Smooth muscle cell (in vitro differentiated cells): ENCODE measurements around the gene FGGY. TPM values are rescaled to one million over a fixed set of nuclear protein-coding genes. Genes with fewer than 3 reads are reported as not detected.

Experiments used
- DNase-seq: peaks from one replicate; lab custom pipeline; 2025; ENCODE audit not compliant: unreplicated experiment; lab: John Stamatoyannopoulos, UW
- H2AFZ ChIP-seq: fragments of 200-600 bp; sonication (generic); 2 replicates; pipeline ENCODE4 v1.6.0; 2016; ENCODE audit warnings: antibody characterized with exemption, low read depth, mild to moderate bottlenecking
- H3F3A ChIP-seq: fragments of 200-600 bp; sonication (generic); 2 replicates; pipeline ENCODE4 v1.6.0; 2017; ENCODE audit warnings: antibody characterized with exemption, low read depth
- H3K27ac ChIP-seq: fragments of 200-600 bp; sonication (generic); 2 replicates; pipeline ENCODE4 v1.5.1; 2016; ENCODE audit warnings: low read depth, mild to moderate bottlenecking
- H3K27me3 ChIP-seq: fragments of 200-600 bp; sonication (generic); 2 replicates; pipeline ENCODE4 v1.6.1; 2016; ENCODE audit warnings: low read depth, mild to moderate bottlenecking
- H3K36me3 ChIP-seq: fragments of 200-600 bp; sonication (generic); 2 replicates; pipeline ENCODE4 v1.5.1; 2016; ENCODE audit warnings: low read depth
- H3K4me1 ChIP-seq: fragments of 200-600 bp; sonication (generic); 2 replicates; pipeline ENCODE4 v1.5.1; 2016; ENCODE audit warnings: low read depth
- H3K4me2 ChIP-seq: fragments of 200-600 bp; sonication (generic); 2 replicates; pipeline ENCODE4 v1.6.0; 2016; ENCODE audit warnings: mild to moderate bottlenecking
- H3K4me3 ChIP-seq: fragments of 200-600 bp; sonication (generic); 2 replicates; pipeline ENCODE4 v1.5.1; 2016; ENCODE audit warnings: mild to moderate bottlenecking
- H3K79me2 ChIP-seq: fragments of 200-600 bp; sonication (generic); 2 replicates; pipeline ENCODE4 v1.6.0; 2016; ENCODE audit warnings: low read depth, mild to moderate bottlenecking
- H3K9ac ChIP-seq: fragments of 200-600 bp; sonication (generic); 2 replicates; pipeline ENCODE4 v1.6.0; 2016; ENCODE audit warnings: low read depth
- H3K9me3 ChIP-seq: fragments of 200-600 bp; sonication (generic); replicated peaks from 2 replicates; pipeline ENCODE4 v1.5.1; 2016; ENCODE audit warnings: low read depth
- H4K20me1 ChIP-seq: fragments of 200-600 bp; sonication (generic); 2 replicates; pipeline ENCODE4 v1.6.0; 2016; ENCODE audit warnings: low read depth
- WGBS: methylation state at CpG from one replicate; pipeline ENCODE4 v1.1.7; 2016; ENCODE audit warnings: low lambda C conversion rate; 5-methylcytosine and 5-hydroxymethylcytosine counted together
- polyA plus RNA-seq: library from polyadenylated mRNA; unstranded; fragments of >200 nt; fragmentation: Nextera tagmentation; extraction: Ambion mirVana; gene quantifications from 2 replicates; pipeline ENCODE4 v1.2.1, GENCODE V29; 2016
- total RNA-seq: library from RNA; depleted of rRNA; stranded (reverse); fragments of >200 nt; gene quantifications from 2 replicates; pipeline ENCODE4 v1.2.3, GENCODE V29; 2014
- TF ChIP-seq, protein P1 (sequence below): fragments of 200-600 bp; sonication (generic); IDR thresholded peaks from 2 replicates; pipeline ENCODE4 v1.5.1; 2017; ENCODE audit warnings: borderline replicate concordance, mild to moderate bottlenecking, antibody characterized with exemption; ENCODE audit not compliant: insufficient read depth, poor library complexity, severe bottlenecking

The FGGY gene
- total and polyA plus RNA-seq, 2 experiments from 2014 or later: 5.1 to 9.2 TPM

DNA sequence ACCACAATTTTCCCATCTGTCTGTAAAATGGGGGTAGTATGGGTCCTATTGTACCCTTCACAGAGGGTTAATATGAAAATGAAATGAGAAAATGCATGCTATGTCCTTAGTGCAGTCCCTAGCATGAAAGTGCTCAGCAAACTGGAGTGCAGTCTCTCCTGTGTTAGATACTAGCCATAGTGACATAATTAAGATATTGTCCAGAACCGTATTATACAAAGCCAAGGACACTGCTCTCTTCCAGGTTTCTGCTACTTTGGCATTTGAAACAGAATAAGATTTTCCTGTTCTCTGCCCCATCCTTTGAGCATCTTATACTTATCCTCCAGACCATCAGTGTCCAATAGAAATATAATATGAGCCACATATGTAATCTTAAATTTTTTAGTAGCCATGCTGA lies 213.4 kb downstream of the FGGY start:
- WGBS: 84% methylated on average over 1 of the region's 1 CpG
- no peaks in the 10 kb centered on the region for H3K36me3 ChIP-seq
- H3F3A ChIP-seq: peaks cover 26% of the 10 kb centered on the region
- no peaks in the 10 kb centered on the region for H3K9me3 ChIP-seq
- H3K9ac ChIP-seq: no peak overlapping the region
- no peaks in the 10 kb centered on the region for H3K79me2 ChIP-seq
- TF ChIP-seq, protein P1, sequence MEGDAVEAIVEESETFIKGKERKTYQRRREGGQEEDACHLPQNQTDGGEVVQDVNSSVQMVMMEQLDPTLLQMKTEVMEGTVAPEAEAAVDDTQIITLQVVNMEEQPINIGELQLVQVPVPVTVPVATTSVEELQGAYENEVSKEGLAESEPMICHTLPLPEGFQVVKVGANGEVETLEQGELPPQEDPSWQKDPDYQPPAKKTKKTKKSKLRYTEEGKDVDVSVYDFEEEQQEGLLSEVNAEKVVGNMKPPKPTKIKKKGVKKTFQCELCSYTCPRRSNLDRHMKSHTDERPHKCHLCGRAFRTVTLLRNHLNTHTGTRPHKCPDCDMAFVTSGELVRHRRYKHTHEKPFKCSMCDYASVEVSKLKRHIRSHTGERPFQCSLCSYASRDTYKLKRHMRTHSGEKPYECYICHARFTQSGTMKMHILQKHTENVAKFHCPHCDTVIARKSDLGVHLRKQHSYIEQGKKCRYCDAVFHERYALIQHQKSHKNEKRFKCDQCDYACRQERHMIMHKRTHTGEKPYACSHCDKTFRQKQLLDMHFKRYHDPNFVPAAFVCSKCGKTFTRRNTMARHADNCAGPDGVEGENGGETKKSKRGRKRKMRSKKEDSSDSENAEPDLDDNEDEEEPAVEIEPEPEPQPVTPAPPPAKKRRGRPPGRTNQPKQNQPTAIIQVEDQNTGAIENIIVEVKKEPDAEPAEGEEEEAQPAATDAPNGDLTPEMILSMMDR: no peak
- no peak overlapping the region for H3K27ac ChIP-seq
- no peaks in the 10 kb centered on the region for H3K27me3 ChIP-seq
- H3K4me2 ChIP-seq: no peak overlapping the region
- peaks cover 10% of the 10 kb centered on the region for H3K4me1 ChIP-seq
- H4K20me1 ChIP-seq: no peaks in the 10 kb centered on the region
- no peak for DNase-seq
- H2AFZ ChIP-seq: no peak overlapping the region
- no peak overlapping the region for H3K4me3 ChIP-seq

GRCh38 chr1:59511476-59512465 lies 214.9 kb downstream of the FGGY start:
- no peak overlapping the region for H2AFZ ChIP-seq
- WGBS: 76% methylated on average over 7 of the region's 7 CpGs
- H3F3A ChIP-seq: peaks cover 22% of the 10 kb centered on the region
- H3K9me3 ChIP-seq: no peaks in the 10 kb centered on the region
- no peak for DNase-seq
- TF ChIP-seq, protein P1: no peak
- H3K79me2 ChIP-seq: no peaks in the 10 kb centered on the region
- H3K27me3 ChIP-seq: no peaks in the 10 kb centered on the region
- no peaks in the 10 kb centered on the region for H4K20me1 ChIP-seq
- no peak overlapping the region for H3K27ac ChIP-seq
- H3K36me3 ChIP-seq: no peaks in the 10 kb centered on the region
- H3K9ac ChIP-seq: no peak overlapping the region
- no peak overlapping the region for H3K4me3 ChIP-seq
- no peaks in the 10 kb centered on the region for H3K4me1 ChIP-seq
- no peak overlapping the region for H3K4me2 ChIP-seq

- 94% methylated on average over 1 of the region's 1 CpG for WGBS
- H3F3A ChIP-seq: peaks cover 22% of the 10 kb centered on the region
Observed at GRCh38 chr1:59512702-59513101, 215.8 kb downstream of the FGGY start.

More at GRCh38 chr1:59512702-59513101, 215.8 kb downstream of the FGGY start:
- TF ChIP-seq, protein P1: no peak
- Histone ChIP-seq H2AFZ (no peak overlapping the region), H3K9me3 (no peaks in the 10 kb centered on the region), H3K4me3 (no peak overlapping the region), H4K20me1 (no peaks in the 10 kb centered on the region), H3K27me3 (no peaks in the 10 kb centered on the region), H3K36me3 (no peaks in the 10 kb centered on the region), H3K4me2 (no peak overlapping the region), H3K4me1 (no peaks in the 10 kb centered on the region), H3K79me2 (no peaks in the 10 kb centered on the region), H3K27ac (no peak overlapping the region), H3K9ac (no peak overlapping the region)
- no peak for DNase-seq
